ENCODE measurements around the gene KRTAP4-7.
"Not testable (repeated sequence)": the region's sequence is repeated elsewhere in the genome, so short reads cannot be mapped to it uniquely, and the experiment has no call there.

The KRTAP4-7 gene

DNA sequence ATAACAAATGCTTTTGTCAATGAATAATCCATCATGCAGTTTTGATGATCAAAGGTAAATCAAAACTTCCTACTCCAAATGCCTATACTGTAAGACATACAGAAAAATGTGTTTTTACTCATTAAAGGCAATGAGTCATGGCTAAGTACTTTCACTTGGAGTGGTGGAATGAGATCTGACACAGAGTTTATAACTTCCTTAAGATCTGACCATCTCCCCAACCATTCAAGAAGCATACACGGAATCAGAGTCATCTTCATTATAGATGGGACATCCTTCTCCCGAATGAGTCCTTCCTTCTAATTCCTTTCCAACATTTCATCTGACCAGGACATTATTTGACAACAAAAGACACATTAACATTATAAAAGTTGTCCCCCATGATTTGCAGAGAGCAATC, 523 bp upstream of the KRTAP4-7 start:
- H2BK5ac ChIP-seq (ENCODE audit: low read length); H2BK15ac ChIP-seq (replicated peaks; ENCODE audit: low read depth); H2BK120ac ChIP-seq (ENCODE audit: low read depth, low read length); DNase-seq; H3K9ac ChIP-seq (ENCODE audit: low read length); H3K23ac ChIP-seq (ENCODE audit: low read length); H3K79me1 ChIP-seq (ENCODE audit: low read length); H3K4ac ChIP-seq (ENCODE audit: low read depth, low read length); H2AK5ac ChIP-seq (ENCODE audit: low read length); H3K27ac ChIP-seq (ENCODE audit: low read depth, low read length); H3K4me1 ChIP-seq (ENCODE audit: control insufficient read depth, low read depth, low read length); H3K79me2 ChIP-seq (ENCODE audit: control insufficient read depth, insufficient read depth, low read length); H3K27me3 ChIP-seq (ENCODE audit: insufficient read depth, low read length, poor library complexity); H3K56ac ChIP-seq (ENCODE audit: low read length); H4K5ac ChIP-seq (ENCODE audit: low read length); H3K18ac ChIP-seq (ENCODE audit: low read length); H3K4me3 ChIP-seq (ENCODE audit: low read length); H3K4me2 ChIP-seq (ENCODE audit: low read length); H3K36me3 ChIP-seq (ENCODE audit: control insufficient read depth, insufficient read depth, low read length); H4K8ac ChIP-seq (ENCODE audit: low read depth, low read length): not testable (repeated sequence)
- no CpG with 5 or more reads among the region's 2 CpGs for WGBS (ENCODE audit: extremely low coverage, insufficient coverage, low lambda C conversion rate)

DNA sequence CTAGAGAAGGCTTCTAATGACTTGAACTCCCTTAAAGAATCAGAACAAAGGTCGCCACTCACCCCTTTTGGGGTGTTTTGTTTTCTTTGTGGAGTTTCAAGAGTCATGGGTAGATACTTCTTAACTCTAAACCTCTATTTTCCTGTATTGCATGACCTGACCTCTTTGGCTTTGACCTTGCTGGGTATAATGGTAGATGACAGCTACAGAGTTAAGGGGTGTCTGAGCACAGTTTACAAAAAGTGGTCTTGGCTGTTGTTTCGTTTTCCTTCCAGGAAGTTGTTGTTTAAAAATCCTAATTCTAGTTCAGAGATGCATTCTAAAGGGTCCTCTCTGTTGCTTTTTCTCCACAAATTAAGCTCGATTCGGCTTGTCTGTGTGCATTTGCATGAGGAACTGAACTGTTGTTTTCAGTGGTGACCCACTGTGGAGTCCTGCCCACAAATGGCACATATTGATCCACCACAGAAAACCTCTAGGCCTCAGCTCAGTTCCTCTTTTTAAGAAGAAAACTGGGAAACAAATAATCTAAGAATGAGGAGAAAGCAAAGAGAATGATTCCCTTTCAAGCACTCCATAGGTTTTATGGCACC, 4.9 kb downstream of the KRTAP4-7 start:
- H3K27me3 ChIP-seq (ENCODE audit: insufficient read depth, low read length, poor library complexity); H2BK5ac ChIP-seq (ENCODE audit: low read length); H2BK120ac ChIP-seq (ENCODE audit: low read depth, low read length); H3K4me3 ChIP-seq (ENCODE audit: low read length); H4K8ac ChIP-seq (ENCODE audit: low read depth, low read length); H3K56ac ChIP-seq (ENCODE audit: low read length); H3K79me2 ChIP-seq (ENCODE audit: control insufficient read depth, insufficient read depth, low read length); H3K23ac ChIP-seq (ENCODE audit: low read length); H3K4me1 ChIP-seq (ENCODE audit: control insufficient read depth, low read depth, low read length); H4K5ac ChIP-seq (ENCODE audit: low read length); H3K4me2 ChIP-seq (ENCODE audit: low read length); H3K18ac ChIP-seq (ENCODE audit: low read length); H3K27ac ChIP-seq (ENCODE audit: low read depth, low read length); H3K36me3 ChIP-seq (ENCODE audit: control insufficient read depth, insufficient read depth, low read length); H2BK15ac ChIP-seq (replicated peaks; ENCODE audit: low read depth); H3K9ac ChIP-seq (ENCODE audit: low read length); H3K4ac ChIP-seq (ENCODE audit: low read depth, low read length); DNase-seq; H2AK5ac ChIP-seq (ENCODE audit: low read length); H3K79me1 ChIP-seq (ENCODE audit: low read length): not testable (repeated sequence)
- no CpG with 5 or more reads among the region's 4 CpGs for WGBS (ENCODE audit: extremely low coverage, insufficient coverage, low lambda C conversion rate)

DNA sequence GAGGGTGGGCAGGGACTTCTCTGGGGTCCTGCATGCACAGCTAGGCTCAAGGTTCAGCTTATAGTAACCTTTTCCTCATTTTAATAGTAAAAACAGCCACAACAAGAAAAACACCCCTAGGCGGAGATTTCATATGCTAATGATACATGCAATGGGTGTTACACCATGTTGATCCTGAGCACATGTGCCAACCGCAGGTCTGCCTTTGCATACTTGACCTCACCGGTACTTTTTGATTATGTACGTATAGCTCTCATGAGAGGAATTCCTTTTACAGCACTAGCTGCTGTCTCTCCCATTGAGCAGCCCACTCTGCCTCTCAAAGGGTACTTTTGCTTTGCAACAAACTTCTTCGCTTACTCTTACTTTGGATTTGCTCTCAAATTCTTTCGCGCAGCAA, 12.1 kb downstream of the KRTAP4-7 start:
- no peak overlapping the region for H2BK15ac ChIP-seq (replicated peaks; ENCODE audit: low read depth)
- no peak overlapping the region for H2BK120ac ChIP-seq (ENCODE audit: low read depth, low read length)
- WGBS (ENCODE audit: extremely low coverage, insufficient coverage, low lambda C conversion rate), result no CpG with 5 or more reads among the region's 7 CpGs
- no peak overlapping the region for H3K18ac ChIP-seq (ENCODE audit: low read length)
- H3K4ac ChIP-seq (ENCODE audit: low read depth, low read length), result no peak overlapping the region
- no peak overlapping the region for H3K4me2 ChIP-seq (ENCODE audit: low read length)
- H3K23ac ChIP-seq (ENCODE audit: low read length), result no peak overlapping the region
- H3K4me3 ChIP-seq (ENCODE audit: low read length), result no peak overlapping the region
- H3K9ac ChIP-seq (ENCODE audit: low read length), result no peak overlapping the region
- H3K27ac ChIP-seq (ENCODE audit: low read depth, low read length), result no peak overlapping the region
- H3K79me1 ChIP-seq (ENCODE audit: low read length), result no peaks in the 10 kb centered on the region
- H3K56ac ChIP-seq (ENCODE audit: low read length), result no peak overlapping the region
- no peak overlapping the region for H4K8ac ChIP-seq (ENCODE audit: low read depth, low read length)
- H3K79me2 ChIP-seq (ENCODE audit: control insufficient read depth, insufficient read depth, low read length), result no peaks in the 10 kb centered on the region
- H3K27me3 ChIP-seq (ENCODE audit: insufficient read depth, low read length, poor library complexity), result no peaks in the 10 kb centered on the region
- DNase-seq, result no peak
- H2AK5ac ChIP-seq (ENCODE audit: low read length), result no peak overlapping the region
- H3K4me1 ChIP-seq (ENCODE audit: control insufficient read depth, low read depth, low read length), result no peaks in the 10 kb centered on the region
- no peaks in the 10 kb centered on the region for H3K36me3 ChIP-seq (ENCODE audit: control insufficient read depth, insufficient read depth, low read length)
- H2BK5ac ChIP-seq (ENCODE audit: low read length), result no peak overlapping the region
- H4K5ac ChIP-seq (ENCODE audit: low read length), result no peak overlapping the region

DNA sequence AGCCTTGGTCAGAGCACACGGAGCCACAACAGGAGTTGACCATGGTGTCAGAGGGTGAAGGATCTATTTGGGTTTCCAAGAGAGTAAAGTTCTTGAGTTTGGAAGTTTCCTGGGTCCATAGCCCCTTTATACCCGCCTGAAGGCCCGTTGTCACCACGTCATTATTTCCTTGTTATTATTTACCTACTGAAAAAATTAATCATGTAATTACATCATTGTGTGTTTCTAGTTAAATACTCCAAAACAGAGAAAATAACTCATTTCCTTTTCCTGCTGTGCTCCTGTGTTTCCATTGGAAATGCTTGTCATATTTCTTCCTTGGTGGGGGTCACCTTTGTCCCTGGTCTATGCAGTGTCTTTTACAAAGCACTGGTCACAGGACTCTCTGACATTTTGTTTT, 14.1 kb downstream of the KRTAP4-7 start, which contains the start of gene KRTAP4-8:
KRTAP4-8 (minus strand) TSS at position 101 of the 400 bp plus-strand sequence; CDS start at position 43, 58 bp downstream.
- H3K36me3 ChIP-seq (ENCODE audit: control insufficient read depth, insufficient read depth, low read length), result no peaks in the 10 kb centered on the region
- no peak within 1 kb of the TSS for H2BK120ac ChIP-seq (ENCODE audit: low read depth, low read length)

DNA sequence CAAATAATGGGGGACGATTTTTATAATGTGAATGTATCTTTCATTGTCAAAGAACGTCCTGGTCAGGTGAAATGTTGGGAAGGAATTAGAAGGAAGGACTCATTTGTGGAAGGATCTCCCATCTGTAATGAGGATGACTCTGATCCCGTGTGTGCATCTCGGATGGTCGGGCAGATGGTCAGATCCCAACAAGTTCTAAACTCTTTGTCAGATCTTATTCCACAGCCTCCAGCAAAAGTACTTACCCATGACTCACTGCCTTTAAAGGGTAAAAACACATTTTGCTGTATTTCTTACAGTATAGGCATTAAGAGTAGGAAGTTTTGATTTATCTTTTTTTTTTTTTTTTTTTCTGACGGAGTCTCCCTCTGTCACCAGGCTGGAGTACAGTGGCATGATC, 14.5 kb downstream of the KRTAP4-7 start:
- Histone ChIP-seq H2BK5ac (ENCODE audit: low read length) (no peak overlapping the region), H3K79me1 (ENCODE audit: low read length) (no peaks in the 10 kb centered on the region), H4K5ac (ENCODE audit: low read length) (no peak overlapping the region), H3K23ac (ENCODE audit: low read length) (no peak overlapping the region), H3K9ac (ENCODE audit: low read length) (no peak overlapping the region), H3K27me3 (ENCODE audit: insufficient read depth, low read length, poor library complexity) (no peaks in the 10 kb centered on the region), H3K27ac (ENCODE audit: low read depth, low read length) (no peak overlapping the region), H2BK15ac (replicated peaks; ENCODE audit: low read depth) (no peak overlapping the region), H3K4ac (ENCODE audit: low read depth, low read length) (no peak overlapping the region), H2BK120ac (ENCODE audit: low read depth, low read length) (no peak overlapping the region), H3K4me3 (ENCODE audit: low read length) (no peak overlapping the region), H3K56ac (ENCODE audit: low read length) (no peak overlapping the region), H3K4me2 (ENCODE audit: low read length) (no peak overlapping the region), H3K79me2 (ENCODE audit: control insufficient read depth, insufficient read depth, low read length) (no peaks in the 10 kb centered on the region), H4K8ac (ENCODE audit: low read depth, low read length) (no peak overlapping the region), H3K18ac (ENCODE audit: low read length) (no peak overlapping the region), H3K36me3 (ENCODE audit: control insufficient read depth, insufficient read depth, low read length) (no peaks in the 10 kb centered on the region), H2AK5ac (ENCODE audit: low read length) (no peak overlapping the region), H3K4me1 (ENCODE audit: control insufficient read depth, low read depth, low read length) (no peaks in the 10 kb centered on the region)
- no peak for DNase-seq
- WGBS (ENCODE audit: extremely low coverage, insufficient coverage, low lambda C conversion rate), result no CpG with 5 or more reads among the region's 6 CpGs

More for the DNA sequence above, 14.1 kb downstream of the KRTAP4-7 start, which contains the start of gene KRTAP4-8:
- Histone ChIP-seq H3K4me3 (ENCODE audit: low read length) (no peak within 1 kb of the TSS), H3K18ac (ENCODE audit: low read length) (no peak within 1 kb of the TSS), H2BK5ac (ENCODE audit: low read length) (no peak within 1 kb of the TSS), H4K5ac (ENCODE audit: low read length) (no peak within 1 kb of the TSS), H3K79me2 (ENCODE audit: control insufficient read depth, insufficient read depth, low read length) (no peaks in the 10 kb centered on the region), H3K27me3 (ENCODE audit: insufficient read depth, low read length, poor library complexity) (no peaks in the 10 kb centered on the region), H3K4me1 (ENCODE audit: control insufficient read depth, low read depth, low read length) (no peaks in the 10 kb centered on the region), H3K79me1 (ENCODE audit: low read length) (no peaks in the 10 kb centered on the region), H3K27ac (ENCODE audit: low read depth, low read length) (no peak within 1 kb of the TSS), H3K23ac (ENCODE audit: low read length) (no peak within 1 kb of the TSS), H3K4ac (ENCODE audit: low read depth, low read length) (no peak within 1 kb of the TSS), H2BK15ac (replicated peaks; ENCODE audit: low read depth) (no peak within 1 kb of the TSS), H3K56ac (ENCODE audit: low read length) (no peak within 1 kb of the TSS), H3K9ac (ENCODE audit: low read length) (no peak within 1 kb of the TSS), H4K8ac (ENCODE audit: low read depth, low read length) (no peak within 1 kb of the TSS), H2AK5ac (ENCODE audit: low read length) (no peak within 1 kb of the TSS), H3K4me2 (ENCODE audit: low read length) (no peak within 1 kb of the TSS)
- no peak for DNase-seq
- WGBS (ENCODE audit: extremely low coverage, insufficient coverage, low lambda C conversion rate), result no CpG with 5 or more reads among the region's 4 CpGs

Measured in mesendoderm (in vitro differentiated cells).